ENCODE measurements around the gene KATNAL2.

The KATNAL2 gene

GRCh38 chr18:46903406-46903805, 14.0 kb upstream of the KATNAL2 start:
- no peak for TF ChIP-seq CTCF (IDR thresholded peaks at IDR 0.05; ENCODE audit: low read depth, low read length)
- Histone ChIP-seq H3K4me1 (no peaks in the 10 kb centered on the region), H3K4me3 (ENCODE audit: low read depth, low read length) (no peak overlapping the region), H3K36me3 (no peaks in the 10 kb centered on the region), H3K9me3 (no peaks in the 10 kb centered on the region), H3K27me3 (no peaks in the 10 kb centered on the region)
- DNase-seq: no peak

GRCh38 chr18:46909497-46909896, 7.9 kb upstream of the KATNAL2 start:
- Histone ChIP-seq H3K9me3 (no peaks in the 10 kb centered on the region), H3K36me3 (no peaks in the 10 kb centered on the region), H3K4me3 (ENCODE audit: low read depth, low read length) (no peak overlapping the region), H3K27me3 (no peaks in the 10 kb centered on the region), H3K4me1 (no peaks in the 10 kb centered on the region)
- no peak for TF ChIP-seq CTCF (IDR thresholded peaks at IDR 0.05; ENCODE audit: low read depth, low read length)
- DNase-seq: no peak

GRCh38 chr18:46910856-46911255, 6.5 kb upstream of the KATNAL2 start:
- Histone ChIP-seq H3K36me3 (no peaks in the 10 kb centered on the region), H3K4me1 (no peaks in the 10 kb centered on the region), H3K4me3 (ENCODE audit: low read depth, low read length) (no peak overlapping the region), H3K27me3 (no peaks in the 10 kb centered on the region), H3K9me3 (no peaks in the 10 kb centered on the region)
- TF ChIP-seq CTCF (IDR thresholded peaks at IDR 0.05; ENCODE audit: low read depth, low read length): no peak
- DNase-seq: no peak

GRCh38 chr18:46915800-46916550, 1.4 kb upstream of the KATNAL2 start:
- TF ChIP-seq CTCF (IDR thresholded peaks at IDR 0.05; ENCODE audit: low read depth, low read length): no peak
- H3K4me3 ChIP-seq (ENCODE audit: low read depth, low read length): peak overlapping the region; percentile 67
- no peaks in the 10 kb centered on the region for H3K36me3 ChIP-seq
- H3K9me3 ChIP-seq: no peaks in the 10 kb centered on the region
- DNase-seq: no peak
- no peaks in the 10 kb centered on the region for H3K27me3 ChIP-seq
- H3K4me1 ChIP-seq: no peaks in the 10 kb centered on the region

GRCh38 chr18:46916551-46917107, 773 bp upstream of the KATNAL2 start:
- no peak for TF ChIP-seq CTCF (IDR thresholded peaks at IDR 0.05; ENCODE audit: low read depth, low read length)
- no peaks in the 10 kb centered on the region for H3K4me1 ChIP-seq
- no peaks in the 10 kb centered on the region for H3K9me3 ChIP-seq
- no peak for DNase-seq
- peak overlapping the region; percentile 67 for H3K4me3 ChIP-seq (ENCODE audit: low read depth, low read length)
- H3K27me3 ChIP-seq: no peaks in the 10 kb centered on the region
- no peaks in the 10 kb centered on the region for H3K36me3 ChIP-seq

All from BE2C (cell line).